ENCODE measurements around the gene ZDHHC24.

ZDHHC24 gene

GRCh38 chr11:66564984-66565383 lies 19.1 kb upstream of the ZDHHC24 start:
- no peak for DNase-seq (ENCODE audit: low read depth in 2 of 2)

GRCh38 chr11:66564538-66564937 lies 18.7 kb upstream of the ZDHHC24 start:
- no peak for DNase-seq (ENCODE audit: low read depth in 2 of 2)

GRCh38 chr11:66563832-66564231 lies 18.0 kb upstream of the ZDHHC24 start:
- no peak for DNase-seq (ENCODE audit: low read depth in 2 of 2)

- DNase-seq (ENCODE audit: low read depth in 2 of 2), result no peak
Observed at GRCh38 chr11:66562907-66563583, 17.2 kb upstream of the ZDHHC24 start.

GRCh38 chr11:66562275-66562674 lies 16.4 kb upstream of the ZDHHC24 start:
- no peak for DNase-seq (ENCODE audit: low read depth in 2 of 2)

- DNase-seq (ENCODE audit: low read depth in 2 of 2), result no peak
Observed at GRCh38 chr11:66561975-66562248, 16.1 kb upstream of the ZDHHC24 start.

- DNase-seq (ENCODE audit: low read depth in 2 of 2), result no peak
Observed at GRCh38 chr11:66561178-66561974, 15.5 kb upstream of the ZDHHC24 start.

GRCh38 chr11:66559866-66560676 lies 14.2 kb upstream of the ZDHHC24 start:
- no peak for DNase-seq (ENCODE audit: low read depth in 2 of 2)

- no peak for DNase-seq (ENCODE audit: low read depth in 2 of 2)
Observed at GRCh38 chr11:66559142-66559865, 13.5 kb upstream of the ZDHHC24 start.

GRCh38 chr11:66557733-66558326 lies 12.0 kb upstream of the ZDHHC24 start:
- DNase-seq (ENCODE audit: low read depth in 2 of 2), result no peak

- DNase-seq (ENCODE audit: low read depth in 2 of 2), result no peak
Observed at GRCh38 chr11:66556086-66556485, 10.2 kb upstream of the ZDHHC24 start.

- no peak for DNase-seq (ENCODE audit: low read depth in 2 of 2)
Observed at GRCh38 chr11:66555416-66555815, 9.6 kb upstream of the ZDHHC24 start.

GRCh38 chr11:66554602-66555001 lies 8.8 kb upstream of the ZDHHC24 start:
- no peak for DNase-seq (ENCODE audit: low read depth in 2 of 2)

GRCh38 chr11:66550887-66551286 lies 5.0 kb upstream of the ZDHHC24 start:
- DNase-seq (ENCODE audit: low read depth in 2 of 2), result no peak

GRCh38 chr11:66549696-66550095 lies 3.8 kb upstream of the ZDHHC24 start:
- DNase-seq (ENCODE audit: low read depth in 2 of 2), result no peak

- no peak for DNase-seq (ENCODE audit: low read depth in 2 of 2)
Observed at GRCh38 chr11:66548774-66549630, 3.2 kb upstream of the ZDHHC24 start.

GRCh38 chr11:66548041-66548440 lies 2.2 kb upstream of the ZDHHC24 start:
- no peak for DNase-seq (ENCODE audit: low read depth in 2 of 2)

GRCh38 chr11:66547662-66548009 lies 1.8 kb upstream of the ZDHHC24 start:
- DNase-seq (ENCODE audit: low read depth in 2 of 2), result no peak

GRCh38 chr11:66546966-66547661 lies 1.3 kb upstream of the ZDHHC24 start:
- no peak for DNase-seq (ENCODE audit: low read depth in 2 of 2)

- DNase-seq (ENCODE audit: low read depth in 2 of 2), result no peak
Observed at GRCh38 chr11:66546368-66546965, 619 bp upstream of the ZDHHC24 start, which contains the start of gene ACTN3. ACTN3 (plus strand) TSS chr11:66546903; CDS start chr11:66546938, 35 bp downstream.

All from stimulated activated CD8-positive, alpha-beta memory T cell treated with anti-CD3 and anti-CD28 coated beads, Interleukin-15, amount 100 ng/mL, for 4 hours (primary cell).